Amniotic epithelial cell (primary cell): Measurements from ENCODE around the gene ETV3.
"Not testable (repeated sequence)": the region's sequence is repeated elsewhere in the genome, so short reads cannot be mapped to it uniquely, and the experiment has no call there.

Experiments
- DNase-seq: peaks from one replicate; pipeline ENCODE4 v3.0.0-alpha.2; 2010; ENCODE audit warnings: low read depth

The ETV3 gene

DNA sequence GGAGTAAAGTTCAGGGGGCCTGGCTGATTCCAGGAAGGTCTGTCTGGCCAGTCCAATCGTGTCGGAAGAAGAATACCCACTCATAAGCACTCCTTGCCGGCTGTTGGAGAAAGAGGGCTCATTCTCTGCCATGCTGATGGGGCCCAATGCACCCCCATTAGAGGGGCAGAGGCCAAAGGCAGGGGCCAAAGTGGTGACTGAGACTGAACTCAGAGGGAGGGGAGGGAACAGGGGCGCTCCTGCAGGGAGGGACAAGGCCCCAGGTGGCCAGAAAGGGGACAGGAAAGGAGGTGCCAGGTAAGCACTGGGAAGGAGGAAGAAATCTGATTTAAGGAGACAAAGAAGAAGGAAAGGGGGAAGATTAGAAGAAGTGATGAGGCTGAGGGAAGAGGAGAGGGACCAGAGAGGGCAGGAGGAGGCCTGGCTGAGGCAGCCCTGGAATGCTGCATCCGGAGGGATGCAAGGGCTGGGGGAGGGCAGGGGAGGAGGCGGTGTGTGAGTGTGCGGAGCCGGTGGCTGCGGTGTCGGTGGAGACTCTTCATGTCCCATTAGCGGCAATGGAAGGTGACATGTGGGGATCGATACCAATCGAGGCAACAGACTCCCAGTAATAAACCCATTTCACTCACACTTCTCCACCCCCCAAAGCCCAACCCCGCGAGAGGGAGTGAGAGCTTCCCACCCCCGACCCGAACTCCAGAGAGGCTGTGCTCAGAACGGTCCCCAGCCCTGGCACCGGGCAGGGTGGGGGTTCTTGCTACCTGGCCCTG, 26.6 kb downstream of the ETV3 start:
- DNase-seq, result no peak

DNA sequence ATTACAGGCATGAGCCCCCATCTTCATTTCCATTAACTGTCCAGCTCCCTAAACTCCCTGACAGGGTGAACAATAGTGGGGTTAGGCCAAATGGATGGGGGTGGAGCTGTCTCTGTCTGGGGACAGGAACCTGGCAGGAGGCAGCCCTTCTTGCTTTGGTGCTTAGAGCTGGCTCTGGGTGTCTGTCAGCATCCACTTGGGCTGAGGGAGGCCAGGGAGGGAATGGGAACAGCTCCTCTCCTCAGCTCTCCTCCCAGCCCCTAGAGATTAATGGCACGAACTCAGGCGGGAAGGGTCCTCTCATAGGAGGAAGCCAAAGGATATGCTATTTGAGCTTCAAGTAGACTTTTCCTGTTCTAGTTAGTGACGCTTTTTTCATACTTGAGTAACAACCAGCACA, 27.5 kb downstream of the ETV3 start:
- no peak for DNase-seq

DNA sequence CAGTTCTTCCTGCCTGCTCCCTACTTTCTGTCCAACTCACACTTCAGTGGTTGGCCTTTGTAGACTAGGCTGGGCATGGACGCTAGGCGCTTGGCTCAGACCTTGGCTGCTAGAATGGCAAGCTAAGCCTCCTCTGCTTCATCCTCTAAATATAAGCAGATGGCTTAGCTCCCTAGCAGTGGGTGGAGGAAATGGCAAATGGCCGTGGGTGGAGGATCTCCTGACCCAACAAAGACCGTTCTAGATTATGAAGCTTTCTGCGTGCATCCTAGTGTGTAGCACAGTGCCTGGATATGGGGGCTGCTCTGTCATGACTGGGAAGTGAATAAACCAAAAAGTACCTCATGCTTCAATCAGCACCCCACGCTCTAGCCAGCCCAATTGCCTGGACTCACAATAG, 28.2 kb downstream of the ETV3 start:
- DNase-seq, result no peak

DNA sequence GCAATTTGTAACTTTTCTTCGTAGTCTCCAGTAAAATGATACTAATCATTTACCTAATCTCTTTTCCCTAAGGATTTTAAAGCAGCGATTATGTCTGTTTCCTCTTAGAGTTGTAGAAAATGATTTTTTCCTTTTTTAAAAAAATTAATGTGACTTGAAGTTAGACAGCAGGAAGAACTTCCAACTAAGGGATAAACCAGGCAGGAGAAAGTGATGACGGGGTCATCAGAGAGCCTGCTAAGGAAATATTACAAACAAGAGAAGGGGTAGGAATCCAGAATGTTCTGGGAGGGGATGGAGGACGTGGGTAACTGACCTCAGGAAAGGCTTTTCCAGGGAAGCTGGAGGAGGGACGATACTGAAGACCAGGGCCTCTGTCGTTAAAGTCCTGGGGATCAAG, 29.7 kb downstream of the ETV3 start:
- DNase-seq, result no peak

DNA sequence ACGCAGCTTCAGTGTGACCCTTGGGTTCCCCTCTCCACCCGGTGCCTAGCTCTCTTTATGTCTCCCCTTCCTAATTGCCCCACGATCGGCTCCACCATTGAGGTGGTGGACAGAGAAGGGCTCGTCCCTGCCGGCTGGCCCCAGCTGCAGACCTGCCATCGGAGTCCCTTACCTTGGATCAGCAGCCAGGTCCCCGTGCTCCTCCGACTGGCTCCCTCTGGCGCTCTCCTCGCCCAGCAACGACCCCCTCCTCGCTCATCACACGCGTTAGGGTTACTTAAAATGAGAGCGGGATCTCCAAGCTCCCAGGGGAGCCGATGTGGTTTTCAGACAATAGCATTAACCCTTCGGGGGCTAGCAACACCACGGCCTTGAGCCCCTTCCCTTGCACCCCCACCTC, 30.5 kb downstream of the ETV3 start:
- DNase-seq, result no peak

DNA sequence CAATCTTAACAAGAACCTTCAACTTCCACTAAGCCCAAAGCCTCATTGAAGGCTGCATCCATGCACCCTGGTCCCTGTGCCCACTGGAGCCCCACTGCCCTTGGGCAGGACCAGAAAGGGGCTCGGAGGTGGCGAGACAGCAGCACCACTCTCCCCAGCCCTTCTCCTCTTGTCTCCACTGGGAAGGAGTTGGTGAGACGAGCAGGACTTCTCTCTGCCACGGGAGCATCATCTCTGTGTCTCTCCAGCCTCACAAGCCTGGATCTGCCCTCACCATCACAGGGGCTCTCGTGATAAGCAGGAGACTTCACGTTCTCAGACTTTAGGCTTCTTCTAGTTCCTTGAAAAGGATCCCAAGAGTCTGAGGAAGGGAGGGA, 31.4 kb downstream of the ETV3 start:
- no peak for DNase-seq

DNA sequence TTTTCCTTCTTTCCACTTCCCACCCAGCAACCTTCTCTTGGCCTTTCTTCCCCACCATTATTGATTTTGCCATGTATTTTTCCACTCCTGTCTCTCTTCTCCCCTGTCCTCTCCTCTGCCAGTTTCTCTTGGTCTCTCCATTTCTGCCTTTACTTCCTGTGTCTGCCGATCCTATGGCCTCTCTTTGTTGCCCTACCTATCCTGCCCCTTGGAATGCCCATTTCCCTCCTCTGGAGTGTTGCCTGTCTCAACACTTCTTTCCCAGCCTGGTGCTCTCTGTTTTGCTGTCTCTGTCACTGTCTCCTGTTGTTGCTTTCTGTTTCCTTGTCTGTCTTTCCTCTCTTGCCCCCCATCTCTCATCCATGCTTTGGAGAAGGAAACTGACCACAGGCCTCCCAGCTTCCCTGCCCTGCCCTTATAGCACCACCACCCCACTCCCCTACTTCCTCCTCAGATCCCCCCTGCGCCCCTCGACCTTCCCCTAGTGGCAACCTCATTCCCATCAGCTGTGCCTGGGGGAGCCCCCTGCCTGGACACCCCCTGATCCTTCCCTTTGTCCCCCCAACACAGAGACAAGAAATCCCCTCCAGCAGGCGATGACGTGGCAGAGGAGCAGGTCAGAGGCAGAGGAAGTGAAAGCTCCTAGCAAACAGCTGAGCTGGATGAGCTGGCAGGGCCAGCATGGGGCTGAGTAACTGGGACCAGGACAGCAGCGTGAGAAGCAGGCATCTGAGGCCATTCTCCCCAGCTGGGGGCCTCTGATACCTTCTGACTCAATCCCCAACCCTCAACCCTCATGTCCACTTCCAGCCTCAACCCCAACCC, 32.0 kb downstream of the ETV3 start:
- DNase-seq, result peak; percentile 72

DNA sequence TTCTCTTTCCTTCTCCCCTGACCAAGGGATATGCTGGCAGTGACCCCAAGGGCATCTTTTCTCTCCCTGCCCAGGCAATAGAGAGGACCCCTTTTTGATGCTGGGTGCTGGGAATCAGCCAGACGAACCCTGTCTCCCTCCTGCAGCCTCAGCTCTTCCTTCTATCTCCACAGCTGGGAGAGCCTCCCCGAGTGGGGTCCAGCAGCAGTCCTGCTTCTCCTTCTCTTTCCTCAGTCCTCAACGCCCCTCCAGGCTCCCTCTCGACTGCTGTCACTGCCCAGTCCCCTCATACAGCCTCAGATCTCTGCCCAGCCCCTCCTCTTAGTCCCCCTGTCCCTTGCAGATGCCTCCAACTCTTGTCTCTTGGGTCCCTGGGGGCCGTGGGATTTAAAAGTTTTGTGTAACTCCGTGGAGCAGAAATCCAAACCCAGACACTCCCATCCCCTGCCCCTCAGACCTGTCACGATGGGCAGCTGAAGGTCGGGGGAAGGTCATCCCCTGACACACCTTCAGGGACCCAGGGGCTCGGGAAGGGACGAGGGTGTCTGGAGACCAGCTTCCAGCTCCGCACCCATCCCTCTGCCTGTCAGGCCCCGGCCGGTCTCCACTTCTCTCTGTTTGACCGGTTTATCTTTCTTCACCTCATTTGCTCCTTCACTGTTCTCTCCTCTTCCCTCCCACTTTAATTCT, 32.8 kb downstream of the ETV3 start:
- DNase-seq, result no peak

DNA sequence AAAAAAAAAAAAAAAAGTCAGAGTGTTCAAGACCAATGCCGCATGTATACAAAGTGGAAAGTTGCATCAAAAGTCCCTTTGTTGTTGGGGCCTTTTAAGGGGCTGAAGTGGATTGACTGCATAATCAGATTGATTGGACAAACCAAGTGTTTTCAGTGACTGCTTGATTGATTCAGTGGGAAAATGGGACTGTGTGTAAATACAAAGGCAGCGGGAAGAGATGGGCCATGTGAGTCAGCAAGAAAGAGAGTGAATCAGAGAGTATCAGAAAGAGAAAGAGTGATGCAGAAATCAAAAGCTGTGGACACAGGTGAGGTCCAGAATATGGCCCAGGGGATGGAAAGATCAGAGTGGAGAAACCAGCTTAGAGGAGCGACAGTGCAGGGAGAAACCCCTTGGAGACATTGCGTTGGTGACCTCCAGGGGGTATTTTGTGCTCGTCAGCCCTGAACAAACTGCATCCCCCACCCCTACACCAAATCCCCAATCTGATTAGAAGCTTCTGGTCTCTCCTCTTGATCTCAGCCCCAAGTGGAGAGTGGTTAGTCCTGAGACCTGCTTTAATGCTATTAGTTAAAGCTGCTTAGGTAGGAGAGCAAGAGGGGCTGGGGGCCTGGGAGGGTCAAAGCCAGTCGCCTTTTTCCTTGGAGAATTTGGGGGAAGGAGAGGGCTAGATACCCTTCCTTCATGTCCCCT, 33.4 kb downstream of the ETV3 start:
- DNase-seq, result peak; percentile 10

DNA sequence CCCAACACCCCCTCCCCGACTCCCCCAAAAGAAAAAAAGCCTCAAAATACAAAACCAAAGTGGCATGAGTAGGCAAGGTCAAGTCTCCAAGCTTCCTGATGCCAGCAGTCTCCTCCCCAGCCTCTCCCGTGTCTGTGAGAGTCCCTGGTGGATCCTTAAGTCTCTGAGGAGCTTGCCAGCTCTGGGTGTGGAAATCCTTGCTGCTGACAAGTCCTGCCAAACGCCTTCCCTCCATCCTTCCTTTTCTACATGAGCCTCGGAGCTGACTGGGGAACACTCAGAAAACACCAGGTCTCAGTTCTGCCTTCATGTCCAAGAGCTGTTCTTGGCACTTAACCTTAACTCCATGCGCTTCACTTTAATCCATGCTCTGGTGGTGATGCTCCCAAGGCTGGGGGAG, 34.9 kb downstream of the ETV3 start:
- DNase-seq, result no peak

DNA sequence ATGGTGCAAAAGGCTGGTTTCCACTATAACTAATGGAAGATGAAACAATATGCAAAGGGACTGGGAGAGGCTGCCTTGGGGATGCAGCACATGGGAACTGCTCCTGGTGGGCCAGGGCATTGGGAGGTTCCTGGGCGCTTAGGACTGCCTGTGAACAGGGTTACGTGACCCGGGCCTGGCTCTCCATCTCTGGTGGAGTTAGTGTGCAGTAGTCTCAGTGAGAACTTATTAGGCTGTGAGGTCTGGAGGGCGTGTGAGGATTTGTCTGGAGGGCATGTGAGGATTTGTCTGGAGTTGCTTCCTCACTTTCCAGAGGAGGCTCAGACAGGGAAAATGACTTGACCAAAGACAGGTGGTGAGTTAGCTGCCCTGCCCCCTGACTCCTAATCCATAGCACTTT, 37.0 kb downstream of the ETV3 start:
- DNase-seq, result no peak

DNA sequence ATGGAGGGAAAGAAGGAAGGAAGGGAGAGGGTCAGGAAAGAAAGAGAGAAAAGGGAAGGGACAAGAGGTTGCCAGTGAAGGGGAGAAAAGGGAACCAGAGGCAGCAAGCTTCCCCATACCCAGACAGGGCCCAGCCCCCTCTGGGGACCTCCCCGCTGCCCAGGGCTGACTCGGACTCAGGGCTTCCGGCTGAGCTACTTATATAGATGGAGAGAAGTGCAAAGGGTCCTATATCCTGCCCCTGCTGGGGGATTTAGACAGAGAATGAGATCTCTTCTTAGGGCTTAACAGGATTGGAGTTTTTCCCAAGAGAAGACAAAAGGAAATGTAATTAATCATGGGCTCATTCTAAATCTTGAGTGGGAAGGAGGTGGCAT, 38.6 kb downstream of the ETV3 start, which contains the start of gene ETV3L:
Gene ETV3L, minus strand, starts transcription at position 176 of the 377 bp plus-strand sequence. CDS start 285 bp downstream, outside the sequence.
- DNase-seq, result no peak

DNA sequence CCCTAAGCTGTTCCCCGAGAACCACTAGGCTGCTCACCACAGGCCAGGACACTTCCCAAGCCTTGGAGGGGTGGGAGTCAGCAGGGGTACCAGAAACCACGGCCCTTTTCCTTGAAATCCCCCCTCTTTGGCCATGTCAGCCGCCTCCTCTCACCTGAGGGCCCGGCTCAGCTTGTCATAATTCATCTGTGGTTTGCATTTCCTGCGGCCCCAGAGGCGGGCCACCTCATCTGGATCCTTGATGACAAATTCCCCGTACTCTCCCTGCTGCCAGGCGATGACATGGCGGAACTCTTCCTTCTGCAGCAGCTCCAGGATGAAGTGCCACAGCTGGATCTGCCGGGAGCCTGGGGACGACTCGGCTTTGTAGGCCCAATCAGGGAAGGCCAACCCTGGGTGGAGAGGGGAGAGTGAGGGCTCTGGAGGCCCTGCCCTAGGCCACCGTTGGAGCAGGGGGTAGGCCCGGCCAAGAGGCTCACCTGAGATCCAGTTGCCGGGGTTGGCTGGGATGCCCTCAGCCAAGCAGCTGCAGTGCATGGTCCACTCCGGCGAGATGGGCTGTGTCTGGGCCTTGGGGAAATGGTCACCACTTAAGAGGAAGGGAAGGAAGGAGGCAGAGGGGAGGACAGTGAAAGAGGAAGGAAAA, 39.1 kb downstream of the ETV3 start:
- DNase-seq, result not testable (repeated sequence)

DNA sequence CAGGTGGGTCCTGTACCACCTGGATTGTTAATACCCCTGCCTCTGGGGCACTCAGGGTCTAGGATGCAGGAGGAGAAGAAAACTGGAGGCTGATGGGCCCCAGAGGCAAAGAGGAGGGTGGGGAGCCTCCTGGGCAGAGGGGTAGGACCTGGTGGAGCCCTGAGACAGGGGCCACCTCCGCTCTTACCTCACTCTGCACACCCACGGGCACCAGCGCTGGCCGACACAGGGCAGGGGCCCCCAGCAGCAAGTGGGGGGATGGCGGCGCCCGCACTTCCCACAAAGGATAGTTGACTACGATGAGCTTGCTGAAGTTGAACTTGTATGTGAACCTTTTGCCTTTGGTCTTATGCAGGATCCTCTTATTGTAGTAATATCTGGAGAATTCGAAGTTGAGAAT, 39.7 kb downstream of the ETV3 start:
- DNase-seq, result no peak

DNA sequence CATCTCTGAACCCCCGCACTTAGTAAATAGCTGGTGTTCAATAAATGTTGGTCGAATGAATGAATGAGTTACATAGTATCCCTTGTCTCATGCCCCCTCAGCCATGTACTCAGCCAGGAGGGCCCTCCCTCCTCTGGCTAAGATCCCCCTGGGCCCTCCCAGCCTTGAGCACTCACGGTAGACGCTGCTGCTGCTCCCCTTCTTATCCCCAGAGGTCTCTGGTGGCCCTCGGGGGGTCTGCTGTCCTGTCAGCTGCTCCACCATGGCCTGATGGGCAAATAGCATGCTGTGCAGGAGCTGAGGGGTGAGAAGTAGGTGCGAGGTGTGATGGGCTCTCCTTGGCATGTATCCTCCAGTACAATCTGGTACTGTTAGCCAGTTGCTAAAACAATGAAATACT, 40.5 kb downstream of the ETV3 start:
- no peak for DNase-seq

DNA sequence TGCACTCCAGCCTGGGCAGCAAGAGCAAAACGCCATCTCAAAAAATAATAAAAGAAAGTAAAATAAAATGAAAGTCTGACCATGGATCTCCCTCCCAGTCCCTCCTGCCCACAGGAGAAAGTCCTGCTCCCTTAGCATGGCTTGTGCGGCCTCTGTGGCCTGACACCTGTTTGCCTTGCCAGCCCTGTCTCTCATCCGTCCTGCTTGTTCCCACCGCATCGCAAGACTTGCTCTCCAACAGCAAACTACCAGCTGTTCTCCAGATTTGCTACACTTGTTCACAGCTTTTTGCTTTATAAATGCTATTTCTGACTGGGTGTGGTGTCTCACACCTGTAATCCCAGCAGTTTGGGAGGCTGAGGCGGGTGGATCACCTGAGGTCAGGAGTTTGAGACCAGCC, 41.3 kb downstream of the ETV3 start:
- no peak for DNase-seq

DNA sequence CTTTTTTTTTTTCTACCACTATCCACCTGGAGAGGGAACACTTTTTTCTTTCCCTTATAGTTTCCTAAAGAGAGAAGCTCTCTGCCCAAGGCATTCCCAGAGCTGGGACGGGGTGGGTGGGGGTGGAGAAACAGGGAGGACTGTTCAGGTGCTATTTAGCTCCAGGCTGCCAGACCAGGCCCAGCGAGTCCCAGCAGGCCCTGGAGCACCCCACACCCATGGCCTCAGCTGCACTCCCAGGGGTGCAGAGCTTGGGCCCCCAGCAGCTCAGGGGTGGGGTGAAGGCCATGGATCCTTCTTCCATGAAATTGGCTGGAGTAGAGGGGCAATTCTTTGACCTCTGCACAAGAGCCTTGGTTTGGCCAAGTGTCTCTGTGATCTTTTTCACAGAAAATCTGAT, 42.6 kb downstream of the ETV3 start:
- DNase-seq, result no peak

DNA sequence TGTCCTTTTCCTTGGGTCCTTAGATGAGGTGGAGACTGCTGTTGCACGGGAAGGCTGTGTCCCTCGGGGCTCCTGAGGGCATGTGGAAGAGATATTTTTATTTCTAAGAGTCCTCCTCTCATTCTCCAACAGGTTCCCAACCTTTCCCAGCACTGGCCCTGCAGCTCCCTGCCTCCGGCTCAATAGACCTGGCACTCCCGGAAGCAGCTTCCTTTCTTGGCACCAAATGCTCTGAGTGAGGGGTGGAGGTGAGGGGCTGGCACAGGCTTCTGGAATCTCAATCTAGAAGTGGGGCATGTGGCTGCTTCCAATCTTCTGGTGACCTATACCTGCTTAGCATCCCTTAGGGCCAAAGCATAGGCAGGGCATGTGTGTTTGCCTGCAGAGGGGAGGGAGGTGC, 43.1 kb downstream of the ETV3 start:
- DNase-seq, result no peak

DNA sequence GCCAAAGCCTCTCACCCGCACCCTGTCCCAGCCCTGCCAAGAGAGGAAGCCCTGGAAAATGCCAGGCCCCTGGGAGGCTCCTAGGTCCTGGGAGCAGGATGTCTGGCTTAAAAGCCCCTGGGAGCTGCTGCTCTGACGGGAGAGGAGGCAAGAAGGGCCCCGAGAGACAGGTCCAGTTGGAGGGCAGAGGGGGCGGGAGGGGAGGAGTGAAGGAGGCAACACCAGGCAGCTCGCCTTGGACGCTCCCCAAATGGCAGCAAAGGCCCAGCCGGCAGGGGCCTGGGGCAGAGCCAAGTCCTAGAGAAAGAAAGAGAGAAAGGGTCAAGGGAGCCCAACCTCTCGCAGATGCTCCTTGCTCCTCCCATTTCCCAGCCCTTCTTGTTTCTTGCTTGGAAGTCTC, 45.4 kb downstream of the ETV3 start:
- no peak for DNase-seq

DNA sequence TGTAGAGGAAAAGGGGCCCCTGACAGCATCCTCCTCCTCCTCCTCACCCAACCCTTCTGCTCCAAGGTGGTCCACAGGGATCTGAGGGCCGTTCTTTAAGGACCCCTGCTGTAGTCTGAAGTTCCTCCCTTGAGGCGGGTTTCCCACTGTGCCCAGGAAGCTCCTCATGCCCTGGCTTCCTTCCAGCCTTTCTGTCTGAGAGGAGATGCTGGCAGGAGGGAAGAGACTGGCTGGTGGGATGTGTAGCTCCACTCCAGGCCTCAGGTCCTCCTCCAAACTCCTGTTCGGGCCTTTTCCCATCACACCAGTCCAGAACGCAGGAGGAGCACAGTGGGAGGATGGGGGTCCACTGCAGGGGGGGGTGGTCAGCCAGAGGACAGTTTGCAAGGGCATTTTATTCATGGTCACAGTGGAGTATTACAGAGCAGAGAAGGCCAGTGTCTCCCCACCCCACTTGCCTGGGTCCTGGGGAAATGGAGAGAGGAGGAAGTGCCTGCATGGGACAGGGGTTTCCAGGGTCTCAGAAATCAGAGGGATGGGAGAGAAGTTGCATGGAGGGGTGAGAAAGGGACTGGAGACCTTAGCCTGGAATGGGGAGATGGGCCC, 46.4 kb downstream of the ETV3 start:
- no peak for DNase-seq

DNA sequence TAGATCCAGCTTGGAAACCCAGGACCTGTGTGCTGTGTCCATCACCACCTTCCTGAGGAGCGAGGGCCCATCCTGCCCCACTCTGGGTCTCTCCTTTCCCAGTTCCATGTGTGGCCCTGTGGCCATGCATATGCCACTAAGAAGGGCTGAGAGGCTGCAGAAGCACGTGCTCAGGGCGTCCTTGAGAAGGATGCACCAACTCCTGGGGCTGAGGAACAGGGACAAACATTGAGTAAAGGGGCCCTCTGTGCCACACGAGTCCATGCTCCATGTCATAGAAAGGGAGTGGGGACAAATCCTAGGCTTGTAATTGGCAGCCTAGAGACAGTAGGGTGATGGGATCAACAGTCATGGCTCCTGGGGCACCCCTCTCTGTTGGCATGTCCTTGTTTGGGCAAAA, 47.0 kb downstream of the ETV3 start:
- DNase-seq, result no peak
